ENCODE results near the gene ZNF385A. TPM values are rescaled to one million over a fixed set of nuclear protein-coding genes. Genes with fewer than 3 reads are reported as not detected.
A peak's percentile ranks its signal among the peaks of the same experiment; 100 is the strongest.

The ZNF385A gene
- total and polyA plus RNA-seq, 9 of the 15 experiments (the other 6 are each of a cell fraction or from before 2014, with no cell fraction given) = 1.0 to 111 (median 7.7) TPM

- ChIA-PET POLR2A (interaction anchor here (0.7 to 5.2 kb wide), 5 partner anchors 10 to 19 kb away, joined by 3 to 36 read pairs (median 5); no protein-coding TSS in a partner anchor), CTCF (ENCODE audit: low intra/inter-chr PET ratio) (interaction anchor here (0.9 kb wide), 1 partner anchor 19 kb away, joined by 4 read pairs; no protein-coding TSS in a partner anchor)
- Histone ChIP-seq H3K4me3 (peak overlapping the region; percentile 100), H3K36me3 (ENCODE audit: control insufficient read depth, insufficient read depth, low read length) (peaks cover 26% of the 10 kb centered on the region; the same call in 2 of the 3 replicates), H3K79me2 (ENCODE audit: control insufficient read depth, insufficient read depth, low read length) (peaks cover 61% of the 10 kb centered on the region), H3K4me2 (ENCODE audit: insufficient read depth, low read length) (peak overlapping the region; percentile 99), H3K9ac (ENCODE audit: insufficient read depth in 1 of 2, low read depth in 2 of 2, low read length in 2 of 2) (peak overlapping the region; percentile 91 to 97), H3K27me3 (ENCODE audit: control insufficient read depth in 2 of 2, insufficient read depth in 2 of 2, low read length in 2 of 2) (no peaks in the 10 kb centered on the region), H3K9me3 (replicated peaks; ENCODE audit: control insufficient read depth, insufficient read depth, low read depth, low read length) (no peaks in the 10 kb centered on the region), H2AFZ (ENCODE audit: low read depth, low read length) (peak overlapping the region; percentile 94; the same call in 1 of the 2 replicates), H3K27ac (ENCODE audit: extremely low read depth, low read depth, low read length) (peak overlapping the region; percentile 88), H4K20me1 (replicated peaks; ENCODE audit: control insufficient read depth, insufficient read depth, low read length) (peaks cover 15% of the 10 kb centered on the region), H3K4me1 (replicated peaks in 1 of 2; ENCODE audit: control insufficient read depth in 2 of 2, insufficient read depth in 2 of 2, low read length in 2 of 2) (peaks cover 58 to 70% of the 10 kb centered on the region in 2 experiments), H3K9me1 (ENCODE audit: control insufficient read depth, insufficient read depth, low read length) (peaks cover 6% of the 10 kb centered on the region)
- BruUV-seq (replicated peaks) = no TSS peak
- in situ Hi-C loops (cut with MboI) = no loop called here
- peak in 2 of 4 experiments; percentile 72 to 75 for DNase-seq (ENCODE audit: extremely low read depth in 1 of 4, low spot score in 3 of 4)
- intact Hi-C loops (cut with micrococcal nuclease) = loop anchor here (2.0 kb wide), 1 partner anchor 14 kb away; no protein-coding TSS in a partner anchor
- FAIRE-seq = no peak
- peak; percentile 26 for ATAC-seq
- WGBS (ENCODE audit: insufficient coverage, low coverage, missing lambda C conversion rate) = under 1% methylated on average over 22 of the region's 35 CpGs
- TF ChIP-seq ARID2 (IDR thresholded peaks at IDR 0.05) (no peak), ZNF121 (CRISPR knock-in tag; conservative IDR thresholded peaks at IDR 0.05) (no peak), ZNF436 (CRISPR knock-in tag; IDR thresholded peaks at IDR 0.05) (no peak), SNRNP70 (optimal IDR thresholded peaks at IDR 0.05; ENCODE audit: low read depth, low read length) (no peak), CREB5 (CRISPR knock-in tag; IDR thresholded peaks at IDR 0.05) (no peak), ZBTB49 (CRISPR knock-in tag; IDR thresholded peaks at IDR 0.05; ENCODE audit: borderline replicate concordance) (no peak), ETS2 (tag; IDR thresholded peaks at IDR 0.05; ENCODE audit: borderline replicate concordance, poor library complexity, severe bottlenecking) (no peak), NR4A1 (CRISPR knock-in tag; IDR thresholded peaks at IDR 0.05) (no peak), NR4A1 (tag; IDR thresholded peaks at IDR 0.05) (no peak), SAP30 (IDR thresholded peaks at IDR 0.05; ENCODE audit: borderline replicate concordance, insufficient read depth, low read depth, low read length, poor library complexity, severe bottlenecking) (no peak), ZNF507 (tag; conservative IDR thresholded peaks at IDR 0.05) (no peak), ZNF644 (tag; IDR thresholded peaks at IDR 0.05; ENCODE audit: low read depth) (no peak), CBFA2T3 (IDR thresholded peaks at IDR 0.05) (no peak), NFRKB (IDR thresholded peaks at IDR 0.05; ENCODE audit: low read depth) (no peak)
- TF ChIP-seq, protein P1, sequence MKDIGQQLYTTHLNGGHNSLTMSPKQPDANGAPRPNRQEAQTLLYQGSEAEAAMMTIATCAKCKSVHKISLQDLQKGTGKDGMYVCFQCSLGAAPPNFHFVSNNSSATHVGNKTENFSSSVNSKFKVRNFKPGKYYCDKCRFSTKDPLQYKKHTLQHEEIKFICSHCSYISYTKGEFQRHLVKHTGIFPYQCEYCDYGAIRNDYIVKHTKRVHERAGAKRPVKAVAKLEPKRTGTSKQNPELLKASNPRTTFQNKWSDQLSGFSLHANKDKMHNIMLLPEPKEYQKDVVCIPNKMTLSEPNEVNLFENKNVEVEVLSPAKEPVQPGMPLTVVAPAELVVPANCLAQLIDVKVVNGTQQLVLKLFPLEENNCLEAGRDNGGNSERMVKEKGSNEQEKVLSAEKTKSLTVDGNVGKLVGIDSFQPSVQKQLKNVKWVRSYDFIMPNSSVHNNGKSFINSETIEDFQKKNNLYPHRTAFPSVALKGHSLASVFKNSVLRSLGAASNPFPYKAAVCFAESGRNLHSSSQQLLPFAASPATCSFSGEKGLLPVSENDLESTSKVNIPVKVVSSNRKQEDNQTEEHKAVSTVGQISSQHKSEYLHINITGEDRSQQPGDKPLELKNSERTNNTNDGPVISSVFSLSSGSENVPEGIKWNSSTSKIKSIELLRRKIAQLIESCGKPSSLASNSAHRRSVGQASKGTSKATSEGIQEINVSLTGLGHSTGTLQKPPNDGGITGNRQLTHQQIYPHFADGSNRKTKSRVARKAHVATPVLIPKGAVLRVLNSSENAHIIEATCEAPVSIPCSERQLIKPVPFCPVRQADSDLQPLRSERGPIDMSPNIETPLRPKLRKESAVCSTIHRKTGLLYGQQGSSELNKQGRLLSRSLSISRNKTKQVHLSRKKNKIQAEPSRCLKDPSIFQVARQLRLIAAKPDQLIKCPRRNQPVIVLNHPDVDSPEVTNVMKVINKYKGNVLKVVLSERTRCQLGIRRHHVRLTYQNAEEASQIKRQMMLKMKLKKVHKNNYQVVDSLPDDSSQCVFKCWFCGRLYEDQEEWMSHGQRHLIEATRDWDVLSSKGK (CRISPR knock-in tag; IDR thresholded peaks at IDR 0.05) = no peak
These were observed 34.0 kb upstream of the ZNF385A start for GRCh38 chr12:54418441-54419087.
